Immature natural killer cell (primary cell): Measurements from ENCODE around the gene TMEM86B. TPM values are rescaled to one million over a fixed set of nuclear protein-coding genes. Genes with fewer than 3 reads are reported as not detected.
A peak's percentile ranks its signal among the peaks of the same experiment; 100 is the strongest.

Source experiments
- DNase-seq, 3 donors: peaks; one replicate each; pipeline ENCODE4 v3.0.0; 2022; ENCODE audit warnings: mixed read lengths in 1 of 3
- H3K27ac Mint-ChIP-seq, 6 donors: one replicate each; pipeline ENCODE4 v1.8.0; 2020; ENCODE audit warnings: mixed read lengths in 6 of 6, mild to moderate bottlenecking in 5 of 6, inconsistent platforms in 4 of 6, moderate library complexity in 3 of 6
- H3K27me3 Mint-ChIP-seq, 3 donors: one replicate each; pipeline ENCODE4 v1.8.0; 2020 to 2021; ENCODE audit warnings: low read depth in 3 of 3, mild to moderate bottlenecking in 3 of 3, mixed read lengths in 3 of 3, moderate library complexity in 3 of 3, inconsistent platforms in 1 of 3
- H3K36me3 Mint-ChIP-seq, 3 donors: one replicate each; pipeline ENCODE4 v1.8.0; 2020; ENCODE audit warnings: mixed read lengths in 3 of 3, inconsistent platforms in 2 of 3, mild to moderate bottlenecking in 2 of 3
- H3K4me1 Mint-ChIP-seq, 2 donors: one replicate each; pipeline ENCODE4 v1.8.0; 2020; ENCODE audit warnings: inconsistent platforms in 2 of 2, mild to moderate bottlenecking in 2 of 2, mixed read lengths in 2 of 2, moderate library complexity in 1 of 2
- H3K4me3 Mint-ChIP-seq, 5 donors: one replicate each; pipeline ENCODE4 v1.8.0; 2020; ENCODE audit warnings: mild to moderate bottlenecking in 5 of 5, mixed read lengths in 5 of 5, inconsistent platforms in 3 of 5, moderate library complexity in 3 of 5
- H3K9me3 Mint-ChIP-seq, 6 donors: one replicate each; pipeline ENCODE4 v1.8.0; 2020; ENCODE audit warnings: mild to moderate bottlenecking in 6 of 6, mixed read lengths in 6 of 6, inconsistent platforms in 4 of 6, moderate library complexity in 3 of 6
- polyA plus RNA-seq, 3 donors: library from polyadenylated mRNA; unstranded; fragments of 300-500 nt; fragmentation: Illumina TruSeq; gene quantifications; one replicate each; pipeline ENCODE4 v1.2.3, GENCODE V29; 2021

TMEM86B gene
- polyA plus RNA-seq, 3 donors from 2014 or later, result 0.59 to 2.4 TPM; not detected in 1

- no peak for DNase-seq
- Mint-ChIP-seq H3K4me1 (peaks cover 17 to 21% of the 10 kb centered on the region in 2 donors), H3K9me3 (peaks cover 0 to 4% (median 0%) of the 10 kb centered on the region in 6 donors), H3K4me3 (no peak overlapping the region), H3K36me3 (no peaks in the 10 kb centered on the region), H3K27ac (no peak overlapping the region), H3K27me3 (peaks cover 21 to 48% (median 23%) of the 10 kb centered on the region in 3 donors)
These were observed 46.8 kb downstream of the TMEM86B start for GRCh38 chr19:55181740-55182139.

- H3K4me1 Mint-ChIP-seq, result peaks cover 17 to 21% of the 10 kb centered on the region in 2 donors
- peak within 1 kb of the TSS; percentile 62 to 96 (median 92) for H3K27ac Mint-ChIP-seq
- H3K36me3 Mint-ChIP-seq, result no peaks in the 10 kb centered on the region
- DNase-seq, result peak; percentile 55 to 59 (median 55)
- H3K9me3 Mint-ChIP-seq, result peaks cover 0 to 4% (median 0%) of the 10 kb centered on the region in 6 donors
- peaks cover 24 to 51% (median 27%) of the 10 kb centered on the region in 3 donors for H3K27me3 Mint-ChIP-seq
- peak within 1 kb of the TSS; percentile 78 to 91 (median 83) for H3K4me3 Mint-ChIP-seq
These were observed 48.7 kb downstream of the TMEM86B start, which contains the start of gene SYT5 for GRCh38 chr19:55179606-55180484. SYT5 (minus strand) TSS chr19:55180289; CDS start chr19:55179041, 1,248 bp downstream.

GRCh38 chr19:55178781-55179599 is 49.6 kb downstream of the TMEM86B start:
- DNase-seq, result peak; percentile 95 to 96 (median 96)
- peaks cover 28 to 56% (median 31%) of the 10 kb centered on the region in 3 donors for H3K27me3 Mint-ChIP-seq
- no peaks in the 10 kb centered on the region for H3K36me3 Mint-ChIP-seq
- peaks cover 25 to 27% of the 10 kb centered on the region in 2 donors for H3K4me1 Mint-ChIP-seq
- H3K4me3 Mint-ChIP-seq, result peak overlapping the region; percentile 78 to 91 (median 83)
- peaks cover 0 to 6% (median 0%) of the 10 kb centered on the region in 6 donors for H3K9me3 Mint-ChIP-seq
- peak overlapping the region; percentile 62 to 96 (median 92) for H3K27ac Mint-ChIP-seq

Other genes starting within 250 kb of the TMEM86B start
- under 1 TPM in 2 of 3 donors, not detected in 1; 0.64 to 0.78 TPM for gene GP6, start 190.5 kb downstream of the TMEM86B start, polyA plus RNA-seq
- 10 to 100 TPM in 1 of 3 donors, 1 to 10 TPM in 2; 4.2 to 17.0 (median 4.5) TPM for gene RDH13, start 165.6 kb downstream of the TMEM86B start, polyA plus RNA-seq
- 1 to 10 TPM; 4.5 to 7.3 (median 6.4) TPM for gene EPS8L1, start 152.9 kb downstream of the TMEM86B start, polyA plus RNA-seq
- gene PPP1R12C, start 111.1 kb downstream of the TMEM86B start, polyA plus RNA-seq, result 1 to 10 TPM in 2 of 3 donors, under 1 TPM in 1; 0.63 to 8.5 (median 3.5) TPM
- gene TNNT1, start 79.6 kb downstream of the TMEM86B start, polyA plus RNA-seq, result not detected
- 1 to 10 TPM in 1 of 3 donors, not detected in 2; 1.5 TPM for gene TNNI3, start 71.0 kb downstream of the TMEM86B start, polyA plus RNA-seq
- gene DNAAF3, start 62.1 kb downstream of the TMEM86B start, polyA plus RNA-seq, result not detected
- gene SYT5, start 48.5 kb downstream of the TMEM86B start, polyA plus RNA-seq, result under 1 TPM in 2 of 3 donors, not detected in 1; 0.55 to 0.96 TPM
- gene PTPRH, start 19.3 kb downstream of the TMEM86B start, polyA plus RNA-seq, result not detected
- 100 to 1,000 TPM in 1 of 3 donors, 10 to 100 TPM in 2; 43.1 to 123 (median 47.9) TPM for gene PPP6R1, start 30.3 kb upstream of the TMEM86B start, polyA plus RNA-seq
- 10 to 100 TPM; 42.6 to 46.7 (median 46.3) TPM for gene HSPBP1, start 51.3 kb upstream of the TMEM86B start, polyA plus RNA-seq
- gene BRSK1, start 55.2 kb upstream of the TMEM86B start, polyA plus RNA-seq, result not detected
- gene TMEM150B, start 96.6 kb upstream of the TMEM86B start, polyA plus RNA-seq, result not detected
- gene KMT5C, start 111.1 kb upstream of the TMEM86B start, polyA plus RNA-seq, result 1 to 10 TPM in 2 of 3 donors, under 1 TPM in 1; 0.79 to 2.2 (median 2.1) TPM
- under 1 TPM in 1 of 3 donors, not detected in 2; 0.16 TPM for gene COX6B2, start 126.0 kb upstream of the TMEM86B start, polyA plus RNA-seq
- gene GARIN5B, start 134.5 kb upstream of the TMEM86B start, polyA plus RNA-seq, result not detected
- gene IL11, start 141.7 kb upstream of the TMEM86B start, polyA plus RNA-seq, result not detected
- not detected for gene TMEM190, start 148.1 kb upstream of the TMEM86B start, polyA plus RNA-seq
- 1 to 10 TPM in 1 of 3 donors, not detected in 2; 1.0 TPM for gene TMEM238, start 155.5 kb upstream of the TMEM86B start, polyA plus RNA-seq
- gene RPL28, start 157.2 kb upstream of the TMEM86B start, polyA plus RNA-seq, result 100 to 1,000 TPM; 118 to 365 (median 350) TPM
- gene UBE2S, start 179.0 kb upstream of the TMEM86B start, polyA plus RNA-seq, result 10 to 100 TPM; 40.2 to 72.1 (median 47.0) TPM
- not detected for gene SHISA7, start 214.5 kb upstream of the TMEM86B start, polyA plus RNA-seq
- 10 to 100 TPM; 30.4 to 46.0 (median 34.2) TPM for gene ISOC2, start 232.9 kb upstream of the TMEM86B start, polyA plus RNA-seq
- not detected for gene C19orf85, start 236.0 kb upstream of the TMEM86B start, polyA plus RNA-seq
- gene ZNF628, start 247.9 kb upstream of the TMEM86B start, polyA plus RNA-seq, result under 1 TPM; 0.14 to 0.72 (median 0.21) TPM